Measurements from ENCODE around the gene DCUN1D4.

GRCh38 chr4:51840781-51841180 is 2.2 kb upstream of the DCUN1D4 start:
- no peak for TF ChIP-seq REST (IDR thresholded peaks at IDR 0.05; ENCODE audit: low read depth)
- TF ChIP-seq YY1 (IDR thresholded peaks at IDR 0.05; ENCODE audit: low read depth): no peak
- TF ChIP-seq EP300 (IDR thresholded peaks at IDR 0.05; ENCODE audit: borderline replicate concordance): no peak
- no peak for TF ChIP-seq CEBPB (IDR thresholded peaks at IDR 0.05)
- TF ChIP-seq ZBTB7A (IDR thresholded peaks at IDR 0.05; ENCODE audit: low read depth): no peak
- TF ChIP-seq RAD21 (IDR thresholded peaks at IDR 0.05; ENCODE audit: low read depth): no peak
- TF ChIP-seq TAF1 (IDR thresholded peaks at IDR 0.05; ENCODE audit: low read depth): no peak
- no peak for TF ChIP-seq TEAD4 (IDR thresholded peaks at IDR 0.05)
- no peak for TF ChIP-seq FOXM1 (IDR thresholded peaks at IDR 0.05; ENCODE audit: borderline replicate concordance, low read depth)
- no peak for TF ChIP-seq MAX (IDR thresholded peaks at IDR 0.05)
- TF ChIP-seq NFIC (IDR thresholded peaks at IDR 0.05): no peak
- TF ChIP-seq TCF12 (IDR thresholded peaks at IDR 0.05; ENCODE audit: low read depth): no peak
- no peak for TF ChIP-seq USF1 (IDR thresholded peaks at IDR 0.05)

Measured in Ishikawa (cell line).